Ovary (tissue), 3 donors: ENCODE measurements around the gene HSPA1B.

Experiments used
- POLR2A ChIP-seq: fragments of 450-650 bp; IDR thresholded peaks from one replicate; pipeline ENCODE4 v1.6.1; 2017; ENCODE audit warnings: antibody characterized with exemption, mild to moderate bottlenecking, moderate library complexity
- TF ChIP-seq, protein P1 (sequence below), 3 donors: fragments of 450-650 bp in 2 of 3; fragments of 200-600 bp in 1 of 3; IDR thresholded peaks; one replicate each; pipeline versions ENCODE4 v1.5.1 to v1.8.0; 2016 to 2022; ENCODE audit warnings: antibody characterized with exemption in 3 of 3, mild to moderate bottlenecking in 1 of 3
- donor health status: DM: no; HTN: no; CAD: no.

GRCh38 chr6:31797588-31797987, 29.9 kb upstream of the HSPA1B start:
- TF ChIP-seq, protein P1, sequence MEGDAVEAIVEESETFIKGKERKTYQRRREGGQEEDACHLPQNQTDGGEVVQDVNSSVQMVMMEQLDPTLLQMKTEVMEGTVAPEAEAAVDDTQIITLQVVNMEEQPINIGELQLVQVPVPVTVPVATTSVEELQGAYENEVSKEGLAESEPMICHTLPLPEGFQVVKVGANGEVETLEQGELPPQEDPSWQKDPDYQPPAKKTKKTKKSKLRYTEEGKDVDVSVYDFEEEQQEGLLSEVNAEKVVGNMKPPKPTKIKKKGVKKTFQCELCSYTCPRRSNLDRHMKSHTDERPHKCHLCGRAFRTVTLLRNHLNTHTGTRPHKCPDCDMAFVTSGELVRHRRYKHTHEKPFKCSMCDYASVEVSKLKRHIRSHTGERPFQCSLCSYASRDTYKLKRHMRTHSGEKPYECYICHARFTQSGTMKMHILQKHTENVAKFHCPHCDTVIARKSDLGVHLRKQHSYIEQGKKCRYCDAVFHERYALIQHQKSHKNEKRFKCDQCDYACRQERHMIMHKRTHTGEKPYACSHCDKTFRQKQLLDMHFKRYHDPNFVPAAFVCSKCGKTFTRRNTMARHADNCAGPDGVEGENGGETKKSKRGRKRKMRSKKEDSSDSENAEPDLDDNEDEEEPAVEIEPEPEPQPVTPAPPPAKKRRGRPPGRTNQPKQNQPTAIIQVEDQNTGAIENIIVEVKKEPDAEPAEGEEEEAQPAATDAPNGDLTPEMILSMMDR (IDR thresholded peaks at IDR 0.05) = no peak
- TF ChIP-seq POLR2A = no peak
